Left forelimb (tissue), 1 donor: Measurements from ENCODE around the gene UCHL3.
"Not testable (repeated sequence)": the region's sequence is repeated elsewhere in the genome, so short reads cannot be mapped to it uniquely, and the experiment has no call there.

ENCODE experiments used
- DNase-seq: peaks from one replicate; pipeline ENCODE4 v3.0.0-alpha.2; 2018; ENCODE audit warnings: low spot score

UCHL3 gene

DNA sequence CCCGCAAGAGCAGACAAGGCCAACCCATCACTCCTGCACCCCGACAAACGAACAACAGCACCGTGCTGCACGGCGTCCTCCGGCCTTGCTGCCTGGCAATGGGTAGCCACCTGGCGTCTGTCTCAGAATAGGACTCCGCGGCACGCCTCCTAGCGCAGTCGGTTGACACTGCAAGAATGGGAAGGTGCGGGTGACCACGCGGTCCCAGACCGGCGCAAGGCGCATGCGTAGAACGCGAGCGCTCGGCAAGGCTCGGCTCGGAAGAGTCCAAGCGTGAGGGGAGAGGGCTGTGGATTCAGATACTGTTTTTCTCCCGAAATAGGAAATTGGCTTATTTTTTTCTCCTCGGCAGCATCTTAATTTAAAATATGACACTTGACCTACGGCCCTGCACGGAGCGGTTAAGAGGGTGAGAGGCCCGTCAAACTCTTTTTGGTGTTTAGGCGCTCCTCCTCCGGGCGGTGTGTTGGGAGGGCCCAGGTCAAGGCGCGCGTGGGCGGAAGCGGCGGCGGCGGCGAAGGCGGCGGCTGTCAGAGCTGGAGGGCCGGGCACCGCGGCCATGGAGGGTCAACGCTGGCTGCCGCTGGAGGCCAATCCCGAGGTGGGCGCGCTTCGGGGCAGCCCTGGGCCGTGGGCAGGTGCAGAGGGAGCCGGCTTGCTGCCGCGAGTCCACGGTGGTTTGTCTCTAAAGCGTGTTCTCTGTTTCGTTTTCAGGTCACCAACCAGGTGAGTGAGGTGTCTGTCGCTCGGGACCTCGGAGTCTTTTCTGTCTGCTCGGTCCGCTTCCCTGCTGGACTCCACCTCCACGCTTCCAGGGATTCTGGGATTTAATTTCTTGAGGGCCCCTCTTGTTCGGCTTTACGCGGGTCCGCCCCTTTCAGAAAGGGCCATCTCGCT is at the start of gene UCHL3:
TSS of gene UCHL3 (plus strand) at position 530 of the 897 bp plus-strand sequence. CDS start at position 560, 30 bp downstream.
- DNase-seq, result peak; percentile 97

DNA sequence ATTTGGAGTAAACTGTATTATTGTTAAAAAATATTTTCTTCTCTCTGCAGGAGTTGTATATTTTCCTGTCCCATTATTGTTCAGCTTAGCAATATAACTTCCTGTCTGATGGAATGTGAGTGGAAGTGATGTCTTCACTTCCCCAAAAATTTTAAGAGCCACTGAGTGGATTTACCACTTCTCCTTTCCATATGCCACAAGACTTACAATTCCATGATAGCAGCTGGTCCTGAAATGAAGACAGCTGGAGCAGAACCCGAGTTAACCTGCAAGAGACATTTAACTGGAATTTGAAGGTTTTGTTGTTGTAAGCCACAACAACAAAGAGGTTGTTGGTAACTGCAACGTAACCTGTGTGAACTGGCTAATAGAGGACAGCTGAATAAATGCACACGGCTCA is 44.3 kb upstream of the UCHL3 start:
- DNase-seq, result no peak

DNA sequence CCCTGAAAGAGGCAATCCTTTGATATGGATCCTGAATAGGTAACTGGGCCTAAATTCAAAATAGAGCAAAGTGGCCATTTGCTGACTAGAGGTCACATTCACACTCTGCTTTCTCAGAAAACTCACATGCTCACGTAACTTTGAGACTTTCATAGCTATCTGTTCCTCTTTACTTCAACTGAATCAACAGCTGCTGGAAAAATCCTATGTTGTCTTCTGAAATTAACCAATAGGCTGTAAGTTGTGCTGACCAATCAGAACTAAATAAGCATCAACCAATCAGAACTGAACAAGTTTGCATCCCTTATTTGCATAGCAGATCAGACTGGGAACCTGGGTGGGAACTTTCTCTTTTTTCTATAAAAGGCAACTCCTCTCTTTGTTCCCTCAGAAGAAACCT is 43.6 kb upstream of the UCHL3 start:
- DNase-seq, result no peak

- no peak for DNase-seq
Measured at GRCh38 chr13:75507027-75508001, 42.3 kb upstream of the UCHL3 start.

DNA sequence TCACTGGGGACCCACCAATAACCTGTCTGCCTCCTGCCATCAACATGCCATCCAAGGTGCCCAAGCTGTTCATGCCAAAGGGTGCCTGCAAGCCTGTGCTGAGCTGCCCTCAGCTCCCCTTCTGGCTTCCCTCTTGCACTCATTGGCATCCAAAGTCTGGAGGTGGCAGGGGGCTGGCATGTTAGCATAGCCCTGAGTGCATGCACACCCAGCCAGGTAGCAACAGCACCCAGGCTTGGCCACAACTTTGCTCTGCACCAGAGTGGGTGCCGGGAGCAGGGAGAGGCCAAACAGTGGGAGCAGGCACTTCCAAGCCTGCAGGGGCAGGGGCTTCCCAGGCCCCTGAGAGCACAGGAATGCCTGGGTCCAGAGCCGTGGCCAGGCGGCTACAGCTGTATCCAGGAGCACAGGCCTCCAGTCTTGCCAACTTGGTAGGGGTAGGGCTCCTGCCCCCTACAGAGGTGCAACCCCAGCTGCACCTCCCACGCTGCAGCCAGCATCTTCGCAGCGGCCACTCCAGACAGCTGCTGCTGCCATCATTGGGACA is 41.5 kb upstream of the UCHL3 start:
- DNase-seq, result no peak

- DNase-seq, result no peak
Measured at GRCh38 chr13:75511051-75511625, 38.5 kb upstream of the UCHL3 start.

- no peak for DNase-seq
Measured at GRCh38 chr13:75512253-75512652, 37.3 kb upstream of the UCHL3 start.

- no peak for DNase-seq
Measured at GRCh38 chr13:75513271-75513670, 36.3 kb upstream of the UCHL3 start.

GRCh38 chr13:75514080-75514995 is 35.3 kb upstream of the UCHL3 start:
- no peak for DNase-seq

GRCh38 chr13:75518439-75519088 is 31.0 kb upstream of the UCHL3 start:
- DNase-seq, result no peak

GRCh38 chr13:75521956-75522355 is 27.6 kb upstream of the UCHL3 start:
- DNase-seq, result no peak

DNA sequence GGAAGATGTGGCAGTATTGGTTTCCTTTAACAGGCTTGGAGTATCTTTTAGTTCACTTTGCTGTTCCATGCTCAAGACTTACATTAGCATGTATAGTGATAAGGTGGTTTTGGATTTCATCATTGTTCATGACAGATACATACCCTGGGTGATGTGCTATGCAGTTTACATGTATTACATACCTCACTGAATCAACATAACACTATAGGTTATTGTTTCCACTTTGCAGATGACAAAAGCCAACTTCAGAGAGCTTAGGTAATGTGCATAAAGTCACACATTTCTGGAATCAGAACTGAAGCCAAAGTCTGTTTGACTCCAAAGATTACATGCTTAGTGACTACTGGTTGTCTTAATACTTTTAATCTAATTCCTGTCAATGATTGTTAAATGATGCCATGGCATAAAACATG is 19.0 kb upstream of the UCHL3 start:
- no peak for DNase-seq

GRCh38 chr13:75533861-75534260 is 15.7 kb upstream of the UCHL3 start:
- DNase-seq, result no peak

DNA sequence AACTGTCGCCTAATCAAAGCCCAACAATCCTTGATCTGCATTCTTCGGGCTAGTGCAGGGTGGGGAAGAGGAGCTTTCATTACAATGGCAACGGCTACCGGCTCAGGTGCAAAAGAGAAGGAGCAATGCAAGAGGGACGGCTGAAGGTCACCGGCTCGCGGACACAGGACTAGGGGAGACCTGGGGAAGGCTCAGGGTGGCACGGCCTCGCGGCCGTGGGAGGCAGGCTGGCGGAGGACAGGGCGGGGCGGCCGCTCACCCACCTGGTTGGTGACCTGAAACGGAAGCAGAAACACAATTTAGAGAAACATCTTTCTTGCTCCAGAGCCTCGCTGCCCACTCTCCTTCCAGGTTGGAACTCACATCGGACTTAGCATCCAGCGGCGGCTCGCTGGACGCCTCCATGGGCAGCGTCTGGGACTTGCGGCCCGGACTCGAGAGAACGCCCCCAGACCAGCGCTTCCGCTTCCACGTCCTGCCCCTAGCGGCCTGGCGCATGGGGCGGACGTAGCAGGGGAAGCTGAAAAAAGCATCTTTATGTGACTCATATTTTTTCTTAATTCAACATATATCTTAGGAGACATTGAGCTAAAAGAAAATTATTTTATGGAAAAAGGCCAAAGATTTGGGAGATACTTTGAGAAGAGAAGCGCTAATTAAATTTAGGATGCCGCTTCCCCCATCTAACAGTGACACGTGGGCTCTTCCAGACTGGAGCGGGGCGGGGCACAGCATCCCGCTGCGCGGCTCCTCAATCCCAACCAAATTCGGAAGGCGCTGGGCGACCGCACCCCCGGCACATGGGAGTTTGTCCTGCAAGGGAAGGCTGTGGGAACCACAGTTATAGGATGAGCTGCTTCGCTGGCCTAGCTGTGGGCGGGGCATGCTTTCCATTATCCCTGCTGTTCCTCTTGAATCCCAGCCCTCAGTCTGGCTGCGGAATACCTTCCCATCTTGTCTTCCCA is 11.9 kb upstream of the UCHL3 start, which contains the start of gene COMMD6:
TSS of gene COMMD6 (minus strand) at position 441 of the 965 bp plus-strand sequence. CDS start at position 405, 36 bp downstream.
- peak; percentile 86 for DNase-seq

DNA sequence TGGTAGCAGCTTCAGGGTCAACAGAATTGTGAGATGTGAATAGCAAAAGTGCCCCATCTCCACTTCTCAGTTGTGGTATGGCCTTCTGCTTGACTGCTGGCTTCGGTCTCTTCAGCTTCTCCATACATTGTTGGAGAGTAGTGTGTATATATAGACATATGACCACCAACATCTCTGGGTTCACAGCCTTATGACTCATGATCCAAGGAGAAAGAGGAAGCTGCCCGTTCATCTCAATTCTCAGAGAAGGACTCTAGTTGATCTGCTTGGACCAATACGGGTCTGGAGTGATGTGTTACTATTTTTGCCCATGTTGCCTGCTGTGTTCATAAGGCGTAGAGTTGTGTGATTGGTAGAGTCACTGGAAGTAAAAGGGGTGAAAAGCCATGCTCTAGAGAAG is 8.3 kb upstream of the UCHL3 start:
- DNase-seq, result no peak

GRCh38 chr13:75541961-75542360 is 7.6 kb upstream of the UCHL3 start:
- DNase-seq, result no peak

DNA sequence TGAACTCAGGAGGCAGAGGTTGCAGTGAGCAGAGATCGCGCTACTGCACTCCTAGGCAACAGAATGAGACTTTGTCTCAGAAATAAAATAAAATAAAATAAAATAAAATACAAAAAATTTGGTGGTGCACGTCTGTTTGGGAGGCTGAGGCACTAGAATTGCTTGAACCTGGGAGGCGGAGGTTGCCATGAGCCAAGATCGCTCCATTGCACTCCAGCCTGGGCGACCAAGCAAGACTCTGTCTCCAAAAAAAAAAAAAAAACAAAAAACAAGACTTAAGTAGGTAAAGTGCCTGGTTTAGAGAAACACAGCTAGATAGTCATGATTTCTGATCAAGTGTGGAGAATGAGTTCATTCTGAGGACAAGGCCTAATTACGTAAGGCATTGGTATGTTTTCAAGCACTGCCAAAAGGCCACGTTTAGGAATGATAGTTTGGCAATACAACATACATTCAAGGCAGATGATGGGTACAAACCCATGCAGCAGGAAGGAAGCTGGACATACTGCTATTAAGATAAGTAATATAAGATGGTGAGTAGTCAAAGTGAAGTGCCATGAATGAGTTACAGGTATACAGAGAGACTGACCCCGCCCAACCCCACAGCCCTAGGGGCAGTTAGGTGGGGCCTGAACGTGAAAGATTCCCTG is 4.8 kb upstream of the UCHL3 start:
- no peak for DNase-seq

DNA sequence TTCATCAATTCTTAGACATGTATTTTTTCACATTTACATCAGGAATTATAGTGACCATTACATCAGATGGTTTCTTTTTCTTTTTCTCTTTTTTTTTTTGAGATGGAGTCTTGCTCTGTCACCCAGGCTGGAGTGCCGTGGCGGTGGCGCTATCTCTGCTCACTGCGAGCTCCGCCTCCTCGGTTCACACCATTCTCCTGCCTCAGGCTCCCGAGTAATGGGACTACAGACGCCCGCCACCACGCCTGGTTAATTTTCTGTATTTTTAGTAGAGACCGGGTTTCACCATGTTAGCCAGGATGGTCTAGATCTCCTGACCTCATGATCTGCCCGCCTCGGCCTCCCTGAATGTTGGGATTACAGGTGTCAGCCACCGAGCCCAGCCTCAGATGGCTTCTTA is 4.2 kb upstream of the UCHL3 start:
- DNase-seq, result not testable (repeated sequence)

- DNase-seq, result no peak
Measured at GRCh38 chr13:75547917-75548316, 1.7 kb upstream of the UCHL3 start.
